ENCODE data around the gene DZANK1. TPM values are rescaled to one million over a fixed set of nuclear protein-coding genes. Genes with fewer than 3 reads are reported as not detected.
"Not testable (repeated sequence)": the region's sequence is repeated elsewhere in the genome, so short reads cannot be mapped to it uniquely, and the experiment has no call there.

DZANK1 gene
- total RNA-seq, 1 donor from 2014 or later, result 1.2 TPM

DNA sequence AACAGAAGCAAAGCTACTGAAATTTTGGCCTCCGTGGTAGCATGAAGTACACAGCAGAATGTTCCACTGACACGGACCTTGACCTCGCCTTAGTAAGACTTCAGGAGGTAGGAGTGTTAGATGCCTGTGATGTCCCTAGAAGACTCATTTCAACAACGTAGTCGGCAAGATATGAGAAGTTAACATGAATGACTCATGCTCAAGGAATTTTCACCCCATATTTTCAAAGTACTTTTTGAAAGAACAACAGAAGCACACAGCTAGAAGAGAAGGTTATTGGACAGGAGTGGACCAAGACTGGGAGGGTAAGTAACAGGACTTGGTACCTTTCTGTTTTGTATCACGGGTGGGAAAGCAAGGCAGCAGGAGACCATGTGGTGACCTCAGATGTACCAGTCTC is 78.0 kb downstream of the DZANK1 start:
- intact Hi-C loops (cut with micrococcal nuclease), result no loop called here

- intact Hi-C loops (cut with micrococcal nuclease), result no loop called here
Measured at GRCh38 chr20:18380908-18381529, 85.8 kb downstream of the DZANK1 start.

GRCh38 chr20:18377896-18378481 is 88.8 kb downstream of the DZANK1 start:
- intact Hi-C loops (cut with micrococcal nuclease), result no loop called here

GRCh38 chr20:18375551-18375950 is 91.3 kb downstream of the DZANK1 start:
- intact Hi-C loops (cut with micrococcal nuclease), result not testable (repeated sequence)

DNA sequence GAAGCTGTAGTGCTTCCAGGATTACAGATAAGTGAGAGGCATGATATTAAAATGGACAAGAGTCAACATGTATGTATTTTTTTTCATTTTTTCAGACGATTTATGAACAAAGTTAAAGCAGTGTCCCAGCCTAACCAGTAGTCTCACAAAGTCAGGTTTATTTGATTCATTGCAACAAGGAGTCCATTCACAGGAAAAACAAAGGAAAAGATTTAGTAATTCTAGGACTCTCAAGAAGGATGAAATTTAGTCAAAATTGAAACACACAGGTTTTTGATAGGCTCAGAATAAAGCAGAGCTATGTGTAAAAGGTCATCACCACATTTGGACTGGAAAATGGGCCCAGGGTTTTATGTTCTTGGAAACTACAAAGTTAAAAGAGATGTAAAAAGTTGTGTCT is 94.5 kb downstream of the DZANK1 start:
- intact Hi-C loops (cut with micrococcal nuclease), result no loop called here

GRCh38 chr20:18364768-18365167 is 102.1 kb downstream of the DZANK1 start:
- intact Hi-C loops (cut with micrococcal nuclease), result no loop called here

DNA sequence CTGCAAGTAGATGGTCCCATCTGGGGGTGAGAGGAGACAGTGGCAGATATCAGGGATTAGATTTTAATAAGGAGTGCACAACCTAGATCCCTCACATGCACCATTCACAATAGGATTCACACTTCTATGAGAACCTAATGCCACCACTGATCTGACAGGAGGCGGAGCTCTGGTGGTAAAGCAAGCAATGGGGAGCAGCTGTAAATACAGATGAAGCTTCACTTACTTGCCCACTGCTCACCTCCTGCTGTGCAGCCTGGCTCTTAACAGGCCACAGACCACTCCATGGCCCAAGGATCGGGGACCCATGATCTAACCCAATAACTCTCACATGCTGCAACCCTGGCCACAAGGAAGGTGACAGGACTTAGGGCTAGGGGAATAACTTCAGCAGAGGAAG is 103.1 kb downstream of the DZANK1 start:
- intact Hi-C loops (cut with micrococcal nuclease), result no loop called here

GRCh38 chr20:18362916-18363315 is 103.9 kb downstream of the DZANK1 start:
- intact Hi-C loops (cut with micrococcal nuclease), result no loop called here

- intact Hi-C loops (cut with micrococcal nuclease), result no loop called here
Measured at GRCh38 chr20:18361678-18362077, 105.2 kb downstream of the DZANK1 start.

GRCh38 chr20:18360635-18361034 is 106.2 kb downstream of the DZANK1 start:
- intact Hi-C loops (cut with micrococcal nuclease), result no loop called here

- intact Hi-C loops (cut with micrococcal nuclease), result no loop called here
Measured at GRCh38 chr20:18359854-18360253, 107.0 kb downstream of the DZANK1 start.

GRCh38 chr20:18349749-18350148 is 117.1 kb downstream of the DZANK1 start:
- intact Hi-C loops (cut with micrococcal nuclease), result not testable (repeated sequence)

Other genes starting within 250 kb of the DZANK1 start
- gene ZNF133, start 178.5 kb downstream of the DZANK1 start, total RNA-seq, result 7.7 and 7.9 TPM in 2 replicates
- gene POLR3F, start 360 bp upstream of the DZANK1 start, total RNA-seq, result 10.4 TPM in 2 replicates
- gene RBBP9, start 30.2 kb upstream of the DZANK1 start, total RNA-seq, result 13.5 and 14.3 TPM in 2 replicates
- gene SEC23B, start 40.9 kb upstream of the DZANK1 start, total RNA-seq, result 89.8 and 105 TPM in 2 replicates
- 41.8 and 49.3 TPM in 2 replicates for gene SMIM26, start 100.4 kb upstream of the DZANK1 start, total RNA-seq
- gene DTD1, start 121.0 kb upstream of the DZANK1 start, total RNA-seq, result 28.0 and 33.5 TPM in 2 replicates